Fibroblast of lung (primary cell): ENCODE measurements around the gene AKAP6.

Source experiments
- CTCF ChIP-seq, 2 donors: IDR thresholded peaks in 1 of 2; conservative IDR thresholded peaks in 1 of 2; 1 replicate in 1 of 2; 2 replicates in 1 of 2; pipeline ENCODE4 v1.5.1; 2011 to 2012; ENCODE audit warnings: low read length in 2 of 2, control low read depth in 1 of 2, inconsistent platforms in 1 of 2, low read depth in 1 of 2, mild to moderate bottlenecking in 1 of 2
- EZH2 ChIP-seq: IDR thresholded peaks from 2 replicates; pipeline ENCODE4 v1.5.1; 2012; ENCODE audit warnings: low read length, control low read depth, mild to moderate bottlenecking; ENCODE audit errors: missing control alignments

DNA sequence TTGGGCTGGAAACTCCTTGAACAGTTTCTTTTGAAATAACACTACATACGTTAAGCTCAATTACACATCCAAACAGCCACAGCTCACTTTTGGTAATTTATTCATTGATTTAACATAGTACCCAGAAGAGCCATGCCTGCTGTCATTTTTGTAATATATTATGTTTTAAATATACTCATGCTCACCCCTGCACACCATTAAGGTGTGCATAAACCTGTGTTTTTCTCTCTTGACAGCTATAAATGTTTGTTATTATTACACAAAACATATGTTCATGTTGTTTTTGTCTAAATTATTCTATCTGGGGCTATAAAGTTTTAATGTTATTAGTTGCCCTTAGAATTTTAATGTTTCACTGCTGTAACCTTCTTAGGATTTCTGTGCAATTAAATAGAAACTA, 296.1 kb downstream of the AKAP6 start:
- TF ChIP-seq CTCF (conservative IDR thresholded peaks at IDR 0.05 in 1 of 2, IDR thresholded peaks at IDR 0.05 in 1 of 2; ENCODE audit: low read depth in 1 of 2, low read length in 2 of 2) (no peak), EZH2 (no peak)
